H9 (cell line): Measurements from ENCODE around the gene MAPK6. TPM values are rescaled to one million over a fixed set of nuclear protein-coding genes. Genes with fewer than 3 reads are reported as not detected.

ENCODE experiments used
- DNase-seq: peaks from one replicate; pipeline ENCODE4 v3.0.0-alpha.2; 2017
- H2AFZ ChIP-seq: one replicate; pipeline ENCODE4 v1.6.1; 2013; ENCODE audit warnings: mild to moderate bottlenecking, low read length, control low read depth, moderate library complexity
- H2AK5ac ChIP-seq: 2 replicates; pipeline ENCODE4 v1.6.1; 2013; ENCODE audit warnings: low read length, control low read depth, mixed read lengths; ENCODE audit not compliant: insufficient read length
- H2BK120ac ChIP-seq: one replicate; pipeline ENCODE4 v1.6.1; 2013; ENCODE audit warnings: low read depth, mild to moderate bottlenecking, low read length, control low read depth, inconsistent platforms; ENCODE audit not compliant: poor library complexity, severe bottlenecking
- H2BK12ac ChIP-seq: 2 replicates; pipeline ENCODE4 v1.6.1; 2013; ENCODE audit warnings: low read length, control low read depth, mixed read lengths, low read depth; ENCODE audit not compliant: insufficient read length
- H2BK15ac ChIP-seq: 2 replicates; pipeline ENCODE4 v1.6.1; 2013; ENCODE audit warnings: low read depth, low read length, control low read depth
- H2BK20ac ChIP-seq: one replicate; pipeline ENCODE4 v1.6.1; 2013; ENCODE audit warnings: low read depth, mild to moderate bottlenecking, low read length, control low read depth, inconsistent platforms; ENCODE audit not compliant: poor library complexity, severe bottlenecking
- H2BK5ac ChIP-seq: 2 replicates; pipeline ENCODE4 v1.6.1; 2013; ENCODE audit warnings: low read length, control low read depth, mixed read lengths; ENCODE audit not compliant: insufficient read length
- H3K14ac ChIP-seq: 2 replicates; pipeline ENCODE4 v1.6.1; 2013; ENCODE audit warnings: low read length, control low read depth; ENCODE audit not compliant: insufficient read depth
- H3K18ac ChIP-seq: 2 replicates; pipeline ENCODE4 v1.6.1; 2013; ENCODE audit warnings: low read depth, mild to moderate bottlenecking, mixed read lengths, low read length, control low read depth; ENCODE audit not compliant: insufficient read length
- H3K23ac ChIP-seq: 2 replicates; pipeline ENCODE4 v1.6.1; 2013; ENCODE audit warnings: low read length, control low read depth, mixed read lengths, low read depth; ENCODE audit not compliant: insufficient read length
- H3K23me2 ChIP-seq: 2 replicates; pipeline ENCODE4 v1.6.1; 2013; ENCODE audit warnings: low read depth, mild to moderate bottlenecking, mixed read lengths, low read length, control low read depth; ENCODE audit not compliant: insufficient read length, poor library complexity, severe bottlenecking
- H3K27ac ChIP-seq: 2 replicates; pipeline ENCODE4 v1.5.1; 2013; ENCODE audit warnings: low read length, control low read depth, mixed read lengths, low read depth; ENCODE audit not compliant: insufficient read length
- H3K27me3 ChIP-seq: 2 replicates; pipeline ENCODE4 v1.6.1; 2013; ENCODE audit warnings: low read length, control low read depth, inconsistent platforms; ENCODE audit not compliant: insufficient read depth
- H3K4ac ChIP-seq: 2 replicates; pipeline ENCODE4 v1.6.1; 2013; ENCODE audit warnings: low read depth, mild to moderate bottlenecking, control low read depth, inconsistent platforms, low read length, moderate library complexity
- H3K4me1 ChIP-seq: 2 replicates; pipeline ENCODE4 v1.6.1; 2013; ENCODE audit warnings: low read length, control low read depth, inconsistent platforms; ENCODE audit not compliant: insufficient read depth
- H3K4me2 ChIP-seq: 2 replicates; pipeline ENCODE4 v1.6.1; 2013; ENCODE audit warnings: low read length, control low read depth, mixed read lengths; ENCODE audit not compliant: insufficient read length, insufficient read depth
- H3K56ac ChIP-seq: 2 replicates; pipeline ENCODE4 v1.6.1; 2013; ENCODE audit warnings: low read depth, mild to moderate bottlenecking, mixed read lengths, low read length, control low read depth; ENCODE audit not compliant: insufficient read length
- H3K79me1 ChIP-seq: 2 replicates; pipeline ENCODE4 v1.6.1; 2013; ENCODE audit warnings: low read depth, mild to moderate bottlenecking, moderate library complexity, low read length, control low read depth, inconsistent platforms; ENCODE audit not compliant: insufficient read depth, poor library complexity, severe bottlenecking
- H3K79me2 ChIP-seq: 2 replicates; pipeline ENCODE4 v1.6.1; 2013; ENCODE audit warnings: low read length, control low read depth, inconsistent platforms; ENCODE audit not compliant: insufficient read depth
- H3K9ac ChIP-seq: 2 replicates; pipeline ENCODE4 v1.6.1; 2013; ENCODE audit warnings: low read length, control low read depth, mixed read lengths; ENCODE audit not compliant: insufficient read length; ENCODE audit errors: extremely low read depth
- H3K9me3 ChIP-seq: one replicate; pipeline ENCODE4 v1.6.1; 2013; ENCODE audit warnings: low read depth, low read length, inconsistent platforms; ENCODE audit not compliant: control insufficient read depth
- H3T11ph ChIP-seq: one replicate; pipeline ENCODE4 v1.6.1; 2013; ENCODE audit warnings: mild to moderate bottlenecking, low read length, control low read depth, inconsistent platforms
- H4K20me1 ChIP-seq: one replicate; pipeline ENCODE4 v1.6.1; 2013; ENCODE audit not compliant: control insufficient read depth, insufficient read length, insufficient read depth
- H4K5ac ChIP-seq: 2 replicates; pipeline ENCODE4 v1.6.1; 2013; ENCODE audit warnings: low read depth, mild to moderate bottlenecking, mixed read lengths, low read length, control low read depth; ENCODE audit not compliant: insufficient read length
- H4K8ac ChIP-seq: replicated peaks from 2 replicates; pipeline ENCODE4 v1.6.1; 2013; ENCODE audit warnings: low read length, control low read depth, mixed read lengths, low read depth; ENCODE audit not compliant: insufficient read length
- H4K91ac ChIP-seq: 2 replicates; pipeline ENCODE4 v1.6.1; 2013; ENCODE audit warnings: low read depth, mild to moderate bottlenecking, moderate library complexity, mixed read lengths, low read length, control low read depth; ENCODE audit not compliant: insufficient read length
- H3K27ac Mint-ChIP-seq, 3 experiments: 2 replicates in 2 of 3; 3 replicates in 1 of 3; pipeline ENCODE4 v1.8.0; 2020 to 2021; ENCODE audit warnings: mixed read lengths in 3 of 3, mild to moderate bottlenecking in 1 of 3, moderate library complexity in 1 of 3
- H3K27me3 Mint-ChIP-seq: 2 replicates; pipeline ENCODE4 v1.8.0; 2021; ENCODE audit warnings: low read depth, mild to moderate bottlenecking, moderate library complexity, mixed read lengths
- H3K36me3 Mint-ChIP-seq, 3 experiments: 2 replicates in 2 of 3; 3 replicates in 1 of 3; pipeline ENCODE4 v1.8.0; 2020 to 2021; ENCODE audit warnings: low read depth in 3 of 3, mixed read lengths in 3 of 3; ENCODE audit not compliant: insufficient read depth in 1 of 3
- H3K4me1 Mint-ChIP-seq, 2 experiments: 2 replicates each; pipeline ENCODE4 v1.8.0; 2020; ENCODE audit warnings: mixed read lengths in 2 of 2
- H3K4me3 Mint-ChIP-seq, 2 experiments: 2 replicates in 1 of 2; 3 replicates in 1 of 2; pipeline ENCODE4 v1.8.0; 2020 to 2021; ENCODE audit warnings: mild to moderate bottlenecking in 2 of 2, mixed read lengths in 2 of 2, moderate library complexity in 1 of 2
- H3K9me3 Mint-ChIP-seq, 2 experiments: 2 replicates in 1 of 2; 3 replicates in 1 of 2; pipeline ENCODE4 v1.8.0; 2020; ENCODE audit warnings: mild to moderate bottlenecking in 2 of 2, mixed read lengths in 2 of 2, moderate library complexity in 1 of 2
- CTCF ChIP-seq: fragments of 200-600 bp; sonication (generic); conservative IDR thresholded peaks from 3 replicates; pipeline ENCODE4 v1.8.0; 2021; ENCODE audit warnings: antibody characterized with exemption, mild to moderate bottlenecking
- WGBS: extraction: QIAGEN DNeasy Blood & Tissue Kit; methylation state at CpG from one replicate; pipeline ENCODE4 v1.1.7; 2013; ENCODE audit warnings: missing lambda C conversion rate, low lambda C conversion rate, mixed read lengths; ENCODE audit not compliant: insufficient read length; ENCODE audit errors: extremely low coverage; 5-methylcytosine and 5-hydroxymethylcytosine counted together
- total RNA-seq: library from RNA; stranded (reverse); gene quantifications from 2 replicates; pipeline ENCODE4 v1.2.1, GENCODE V29; 2021

Gene MAPK6
- total RNA-seq, 1 experiment from 2014 or later: 88.6 TPM

GRCh38 chr15:52086011-52086786 is 67.2 kb downstream of the MAPK6 start:
- Histone ChIP-seq H3K9me3 (no peaks in the 10 kb centered on the region), H3K23ac (no peak overlapping the region), H4K8ac (no peak overlapping the region), H3K18ac (no peak overlapping the region), H3K56ac (no peak overlapping the region), H3K27me3 (no peaks in the 10 kb centered on the region), H2BK120ac (no peak overlapping the region), H4K20me1 (no peaks in the 10 kb centered on the region), H3T11ph (no peak overlapping the region), H4K5ac (no peak overlapping the region), H2BK5ac (no peak overlapping the region), H3K79me2 (no peaks in the 10 kb centered on the region), H3K79me1 (no peaks in the 10 kb centered on the region), H2AFZ (no peak overlapping the region), H2BK15ac (no peak overlapping the region), H3K14ac (no peak overlapping the region), H2AK5ac (no peak overlapping the region), H3K23me2 (no peaks in the 10 kb centered on the region), H4K91ac (no peak overlapping the region), H3K27ac (no peak overlapping the region), H3K4ac (no peak overlapping the region), H3K4me1 (no peaks in the 10 kb centered on the region), H2BK12ac (no peak overlapping the region), H3K4me2 (no peak overlapping the region), H3K9ac (no peak overlapping the region), H2BK20ac (no peak overlapping the region)
- Mint-ChIP-seq H3K9me3 (peaks cover 10 to 12% of the 10 kb centered on the region in 2 experiments), H3K4me1 (peaks cover 6 to 9% of the 10 kb centered on the region in 2 experiments; a peak in 3 of 4 replicates), H3K27ac (no peak overlapping the region), H3K27me3 (no peaks in the 10 kb centered on the region), H3K4me3 (no peak overlapping the region), H3K36me3 (0 out of 7 replicates have a peak, but pooled peaks cover 0 to 4% (median 0%) of the 10 kb centered on the region in 3 experiments)
- no peak for TF ChIP-seq CTCF
- no peak for DNase-seq
- no CpG with 5 or more reads among the region's 5 CpGs for WGBS
